GM12892 (cell line): ENCODE measurements around the gene ZDHHC1.

Experiments
- DNase-seq: peaks from one replicate; pipeline ENCODE4 v3.0.0; 2011; ENCODE audit not compliant: insufficient read length
- FAIRE-seq: peaks from 2 replicates; lab custom pipeline; 2011; peaks lifted over from hg19 to GRCh38; lab: Jason Lieb, UNC
- POLR2A ChIP-seq: IDR thresholded peaks from 2 replicates; pipeline ENCODE4 v1.6.1; 2011; ENCODE audit warnings: low read depth, low read length, control low read depth
- POLR2AphosphoS5 ChIP-seq: IDR thresholded peaks from 2 replicates; pipeline ENCODE4 v1.6.1; 2011; ENCODE audit warnings: low read depth, low read length, control low read depth
- TAF1 ChIP-seq: IDR thresholded peaks from 2 replicates; pipeline ENCODE4 v1.6.1; 2011; ENCODE audit warnings: low read depth, mild to moderate bottlenecking, control low read depth, low read length, borderline replicate concordance

The ZDHHC1 gene

DNA sequence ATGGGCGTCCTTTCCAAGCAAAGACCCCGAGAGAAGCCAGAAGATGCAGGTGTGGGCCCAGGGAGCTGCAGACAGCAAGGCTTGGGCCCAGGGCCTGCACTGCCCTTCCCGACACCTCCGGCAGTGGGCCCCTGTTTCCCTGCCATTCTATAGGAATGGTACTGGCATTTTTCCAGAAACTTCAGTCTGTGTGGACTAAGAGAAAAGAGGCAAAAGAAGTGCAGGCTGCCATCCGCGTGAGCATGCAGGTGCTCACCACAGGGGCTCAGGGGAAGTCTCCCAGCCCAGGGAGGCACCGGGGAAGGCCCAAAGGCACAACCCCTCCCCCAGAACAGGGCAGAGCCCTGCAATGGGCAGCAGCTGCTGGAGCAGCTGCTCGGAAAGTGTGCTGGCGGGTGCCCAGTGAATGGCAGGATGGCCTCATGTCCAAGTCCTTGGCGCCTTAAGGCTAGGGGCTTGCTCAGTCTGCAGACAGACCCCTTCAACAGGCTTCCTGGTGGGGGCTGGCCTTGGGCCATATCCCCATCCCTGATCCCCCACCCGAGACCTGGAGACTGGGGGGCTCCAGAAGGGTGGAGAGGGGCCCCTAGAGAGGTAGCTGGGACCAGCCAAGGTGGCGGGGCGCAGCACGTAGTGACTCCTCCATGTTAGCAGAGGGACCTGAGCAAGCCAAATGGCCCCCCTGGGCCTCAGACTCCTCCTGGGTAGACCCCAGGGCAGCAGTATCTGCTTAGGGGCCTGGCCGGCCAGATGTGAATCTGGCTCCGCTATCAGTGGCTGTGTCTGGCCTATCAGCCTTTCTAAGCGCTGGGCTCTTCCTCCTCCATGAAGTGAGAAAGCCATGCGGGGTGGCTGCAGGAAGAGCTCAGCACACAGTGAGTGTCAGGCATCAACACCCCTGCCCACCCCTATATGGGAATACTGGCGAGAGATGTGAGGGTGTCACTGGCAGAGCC, 16.2 kb downstream of the ZDHHC1 start:
- FAIRE-seq, result no peak
- TF ChIP-seq TAF1 (no peak), POLR2A (no peak), POLR2AphosphoS5 (no peak)
- no peak for DNase-seq

GRCh38 chr16:67399218-67399733, 17.0 kb downstream of the ZDHHC1 start:
- peak; percentile 63 for FAIRE-seq

GRCh38 chr16:67398546-67399217, 17.6 kb downstream of the ZDHHC1 start:
- DNase-seq (no peak), FAIRE-seq (no peak)
- TF ChIP-seq TAF1, result no peak
- no peak for TF ChIP-seq POLR2AphosphoS5
- TF ChIP-seq POLR2A, result no peak

More at GRCh38 chr16:67399218-67399733, 17.0 kb downstream of the ZDHHC1 start:
- DNase-seq, result peak; percentile 85
- TF ChIP-seq POLR2AphosphoS5 (no peak), POLR2A (no peak), TAF1 (no peak)

- TF ChIP-seq POLR2AphosphoS5 (no peak), TAF1 (no peak), POLR2A (no peak)
- DNase-seq, result no peak
- no peak for FAIRE-seq
These were observed 18.3 kb downstream of the ZDHHC1 start for GRCh38 chr16:67397812-67398545.

- FAIRE-seq, result no peak
- TF ChIP-seq POLR2AphosphoS5 (no peak), POLR2A (no peak), TAF1 (no peak)
- no peak for DNase-seq
These were observed 19.1 kb downstream of the ZDHHC1 start for GRCh38 chr16:67397036-67397801.

DNA sequence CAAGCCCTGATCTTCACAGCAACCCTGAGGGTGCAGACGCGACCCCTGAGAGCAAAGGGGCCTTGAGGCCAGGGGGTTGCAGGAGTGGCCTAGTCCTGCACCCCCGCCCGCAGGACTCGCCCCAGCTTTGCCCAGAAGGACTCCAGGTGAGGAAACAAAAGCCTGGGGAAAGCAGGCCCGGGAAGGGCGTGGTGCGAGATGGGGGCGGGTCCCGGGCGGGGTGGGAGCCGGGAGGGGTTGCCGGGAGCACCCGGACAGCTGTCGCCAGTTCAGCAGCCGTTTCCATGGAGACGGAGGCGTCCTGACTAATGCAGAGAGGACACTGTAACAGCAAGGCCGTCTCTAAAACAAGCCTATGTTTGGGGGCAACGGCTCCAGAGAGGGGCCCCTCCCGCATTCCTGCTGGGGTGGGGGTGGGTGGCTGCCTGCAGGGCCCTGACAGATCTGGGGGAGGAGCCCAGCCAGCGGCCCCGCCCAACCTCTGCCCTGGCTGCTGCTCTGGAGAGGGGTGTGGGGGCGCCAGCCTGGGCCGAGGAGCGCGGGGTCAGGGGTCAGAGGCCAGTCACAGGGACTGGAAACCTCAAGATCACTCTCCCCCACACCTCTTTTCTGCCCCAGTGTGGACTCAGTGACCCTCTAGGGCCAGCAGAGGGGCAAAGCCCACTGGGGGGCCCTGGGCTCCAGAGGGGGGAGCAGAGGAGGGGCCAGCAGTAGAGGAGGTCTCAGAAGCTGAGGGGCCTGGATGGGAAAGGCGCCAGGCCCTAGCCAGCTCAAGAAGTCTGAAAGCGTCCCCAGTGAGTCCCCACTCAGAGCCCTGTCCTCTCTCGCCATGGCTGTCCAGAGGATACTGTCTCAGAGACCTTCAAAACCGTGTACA, 19.9 kb downstream of the ZDHHC1 start:
- no peak for DNase-seq
- TF ChIP-seq TAF1 (no peak), POLR2A (no peak), POLR2AphosphoS5 (no peak)
- FAIRE-seq, result no peak

- TF ChIP-seq TAF1 (no peak), POLR2A (no peak), POLR2AphosphoS5 (no peak)
- FAIRE-seq (no peak), DNase-seq (no peak)
These were observed 20.7 kb downstream of the ZDHHC1 start for GRCh38 chr16:67395458-67396158.

- TF ChIP-seq TAF1, result no peak
- TF ChIP-seq POLR2A, result no peak
- TF ChIP-seq POLR2AphosphoS5, result no peak
- no peak for FAIRE-seq
These were observed 21.2 kb downstream of the ZDHHC1 start for GRCh38 chr16:67395105-67395457.

More at GRCh38 chr16:67395105-67395457, 21.2 kb downstream of the ZDHHC1 start:
- no peak for DNase-seq
